GM15510 (cell line): ENCODE results near the gene CALHM5.

Experiments used
- POLR2A ChIP-seq: IDR thresholded peaks from 3 replicates; pipeline ENCODE4 v1.6.1; 2011; ENCODE audit warnings: borderline replicate concordance; ENCODE audit not compliant: insufficient read length; ENCODE audit errors: extremely low read depth

Gene CALHM5

GRCh38 chr6:116557893-116558292 is 46.5 kb downstream of the CALHM5 start:
- no peak for TF ChIP-seq POLR2A

DNA sequence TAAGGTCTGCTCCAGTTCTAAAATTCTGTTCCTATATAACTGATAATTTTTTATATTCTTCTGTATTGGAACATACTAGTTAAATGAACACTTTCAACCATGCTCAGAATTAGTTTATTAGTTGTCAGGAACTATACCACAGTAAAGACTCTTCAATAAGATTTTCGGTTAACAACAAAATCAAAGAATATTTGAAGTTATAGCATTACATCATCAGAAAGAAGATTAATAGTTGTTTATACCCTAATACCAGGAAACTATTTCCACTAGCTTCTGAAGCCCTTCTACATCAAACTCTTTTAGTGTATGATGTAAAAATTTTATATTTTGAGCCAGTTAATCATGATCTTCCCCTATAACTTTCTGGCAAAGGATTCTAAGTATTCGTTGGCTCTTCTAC is 48.7 kb downstream of the CALHM5 start:
- TF ChIP-seq POLR2A, result no peak

- no peak for TF ChIP-seq POLR2A
These were observed 50.1 kb downstream of the CALHM5 start for GRCh38 chr6:116561377-116562018.

DNA sequence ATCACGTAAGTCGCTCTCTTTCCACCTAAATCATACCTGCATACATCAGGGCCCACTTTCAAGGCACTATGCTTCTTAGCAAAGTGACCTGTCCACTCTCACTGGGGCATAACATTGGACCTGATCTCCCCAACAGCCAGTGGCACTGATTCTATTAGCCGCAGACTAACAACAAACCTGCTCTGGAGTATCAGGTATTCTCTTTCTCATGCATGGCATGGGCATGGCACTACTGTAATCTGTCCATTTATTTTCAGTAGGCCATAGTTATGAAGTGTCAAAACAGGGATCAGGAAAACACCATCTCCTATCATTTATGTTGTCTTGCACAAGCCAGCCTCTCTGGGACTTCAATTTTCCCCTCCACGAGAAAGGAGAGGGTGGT is 50.6 kb downstream of the CALHM5 start:
- TF ChIP-seq POLR2A, result no peak

DNA sequence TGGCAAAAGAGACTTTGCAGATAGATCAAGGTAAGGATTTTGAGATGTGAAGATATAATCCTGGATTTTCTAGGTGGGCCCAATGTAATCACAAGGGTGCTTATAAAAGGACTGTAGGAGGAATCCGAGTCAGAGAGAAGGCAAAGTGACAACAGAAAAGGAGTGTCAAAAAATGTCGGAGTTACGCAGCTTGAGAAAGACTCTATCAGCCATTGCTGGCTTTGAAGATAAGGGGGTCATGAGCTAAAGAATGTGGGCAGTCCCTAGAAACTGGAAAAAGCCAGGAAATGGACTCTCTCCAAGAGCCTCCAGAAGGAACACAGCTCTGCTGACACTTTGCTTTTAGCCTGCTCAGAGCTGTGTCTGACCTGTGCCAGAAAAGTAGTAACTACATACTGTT is 51.2 kb downstream of the CALHM5 start:
- TF ChIP-seq POLR2A, result no peak

- no peak for TF ChIP-seq POLR2A
These were observed 52.4 kb downstream of the CALHM5 start for GRCh38 chr6:116563830-116564229.

DNA sequence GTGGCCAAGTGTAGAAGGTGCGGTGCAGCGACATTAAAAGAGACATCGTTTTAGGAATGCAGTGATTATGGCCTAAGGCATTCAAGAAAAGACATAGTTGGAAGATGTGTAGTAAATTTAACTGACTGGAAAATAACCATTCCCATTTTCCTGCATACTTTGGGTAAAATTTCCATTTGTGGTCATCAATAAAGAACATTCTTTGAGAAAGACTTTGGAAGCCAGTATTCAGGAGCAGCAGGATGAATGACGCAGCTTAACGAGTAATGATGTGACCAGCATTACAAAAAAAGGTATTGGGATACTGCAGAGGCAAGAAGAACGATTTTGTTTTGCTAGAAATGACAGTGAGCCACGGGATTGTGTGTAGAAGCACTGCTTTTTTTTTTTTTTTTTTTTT is 52.9 kb downstream of the CALHM5 start:
- no peak for TF ChIP-seq POLR2A

GRCh38 chr6:116564921-116565872 is 53.8 kb downstream of the CALHM5 start:
- no peak for TF ChIP-seq POLR2A

GRCh38 chr6:116568111-116568510 is 56.7 kb downstream of the CALHM5 start:
- TF ChIP-seq POLR2A, result no peak

DNA sequence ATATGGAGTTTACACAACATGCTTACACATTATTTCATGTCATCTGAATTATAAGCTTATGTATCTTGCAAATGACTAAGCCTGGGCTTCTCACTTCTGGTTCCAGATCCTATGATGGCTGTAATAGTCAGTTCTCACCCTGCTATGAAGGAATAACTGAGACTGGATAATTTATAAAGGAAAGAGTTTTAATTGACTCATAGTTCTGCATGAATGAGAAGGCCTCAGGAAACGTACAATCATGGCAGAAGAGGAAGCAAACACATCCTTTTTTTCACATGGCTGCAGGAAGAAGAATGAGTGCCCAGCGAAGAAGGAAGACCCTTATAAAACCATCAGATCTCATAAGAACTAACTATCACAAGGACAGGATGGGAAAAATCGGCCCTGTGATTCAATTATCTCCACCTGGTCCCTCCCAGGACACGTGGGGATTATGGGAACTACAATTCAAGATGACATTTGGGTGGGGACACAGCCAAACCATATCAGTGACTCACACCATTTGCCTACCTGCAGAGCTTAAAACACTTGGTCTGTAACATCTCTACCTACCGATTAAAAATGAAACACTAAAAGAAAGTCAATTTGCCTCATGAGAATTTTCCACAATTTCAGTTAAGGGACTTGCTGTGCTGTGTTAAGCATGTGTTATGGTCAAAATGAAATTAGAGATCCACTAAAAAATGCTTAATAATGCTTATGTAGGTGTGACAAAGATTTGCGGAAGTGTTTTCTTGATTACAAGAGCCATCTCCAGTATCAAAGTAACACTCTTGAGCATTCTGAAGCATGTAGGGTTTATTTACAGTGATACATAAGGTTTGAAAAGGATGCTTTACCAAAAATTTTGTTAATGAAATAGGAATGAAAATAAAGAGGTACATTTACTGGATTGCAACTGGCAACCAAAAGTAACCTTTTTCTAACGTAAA is 57.6 kb downstream of the CALHM5 start:
- TF ChIP-seq POLR2A, result no peak

DNA sequence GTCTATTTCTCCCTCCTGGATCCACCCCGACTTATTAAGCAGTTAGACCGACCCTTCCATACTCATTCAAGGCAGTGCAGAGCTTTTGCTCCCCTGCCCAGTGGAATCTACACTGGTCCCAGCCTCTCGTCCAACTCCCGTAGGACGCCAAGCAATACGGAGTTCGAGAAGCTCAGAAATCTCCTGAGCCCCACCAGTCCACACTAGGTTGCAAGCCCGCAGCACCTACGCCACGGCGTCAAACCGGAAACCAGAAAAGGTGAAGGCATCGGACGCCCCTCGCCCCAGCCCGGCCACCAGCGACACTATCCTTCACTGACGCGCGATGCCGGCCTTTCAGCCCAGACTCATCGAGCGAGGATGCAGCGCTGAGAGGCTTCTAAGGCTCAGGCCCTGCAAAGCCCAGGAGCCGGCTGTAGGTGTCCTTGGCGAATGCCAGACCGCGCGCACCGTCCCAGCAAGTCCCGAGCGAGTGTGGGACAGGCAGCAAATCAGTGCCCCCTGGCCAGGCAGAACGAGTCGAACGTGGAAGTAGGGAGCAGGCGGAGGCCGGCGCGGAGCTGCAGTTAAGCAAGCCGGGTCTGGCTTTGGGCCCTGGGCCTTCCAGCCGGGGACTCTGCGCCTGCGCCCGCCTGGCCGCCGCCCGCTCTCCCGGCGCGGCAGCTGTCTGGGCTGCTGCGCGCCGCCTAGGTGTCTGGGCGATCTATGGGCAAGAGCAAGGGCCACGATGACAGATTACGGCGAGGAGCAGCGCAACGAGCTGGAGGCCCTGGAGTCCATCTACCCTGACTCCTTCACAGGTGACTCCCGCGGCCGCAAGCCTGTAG is 59.6 kb downstream of the CALHM5 start, which contains the start of gene RWDD1:
TSS of gene RWDD1 (plus strand) at position 649 of the 827 bp plus-strand sequence. CDS start at position 728, 79 bp downstream.
- peak; percentile 86 for TF ChIP-seq POLR2A

GRCh38 chr6:116571683-116572000 is 60.2 kb downstream of the CALHM5 start:
- TF ChIP-seq POLR2A, result no peak

DNA sequence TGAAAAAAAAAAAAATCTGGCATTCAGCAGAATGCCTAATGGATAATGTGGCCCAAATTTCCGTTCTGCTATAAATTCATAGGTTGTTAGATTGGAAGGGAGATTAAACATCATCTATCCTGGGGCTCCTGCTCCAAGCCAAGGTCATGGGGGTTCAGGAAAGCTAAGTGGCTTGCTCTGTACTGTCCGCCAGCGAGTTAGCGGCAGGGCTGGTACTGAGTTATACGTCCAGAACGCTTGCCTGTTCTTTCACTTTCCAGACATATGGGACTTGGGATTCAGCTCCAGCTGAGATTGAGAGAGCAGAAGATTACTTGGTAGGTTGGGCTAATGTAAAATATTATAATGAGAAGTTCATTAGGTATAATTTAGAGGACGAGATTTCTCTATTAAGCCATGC is 60.7 kb downstream of the CALHM5 start:
- TF ChIP-seq POLR2A, result no peak
